Activated gamma-delta T cell (primary cell): ENCODE results near the gene ADAMTS16.
"Not testable (repeated sequence)": the region's sequence is repeated elsewhere in the genome, so short reads cannot be mapped to it uniquely, and the experiment has no call there.

Experiments
- DNase-seq: peaks from one replicate; lab custom pipeline; 2025; lab: John Stamatoyannopoulos, UW
- total RNA-seq, 2 donors: gene quantifications; one replicate each; lab custom pipeline; 2026; lab: John Stamatoyannopoulos, UW

Gene ADAMTS16, protein sequence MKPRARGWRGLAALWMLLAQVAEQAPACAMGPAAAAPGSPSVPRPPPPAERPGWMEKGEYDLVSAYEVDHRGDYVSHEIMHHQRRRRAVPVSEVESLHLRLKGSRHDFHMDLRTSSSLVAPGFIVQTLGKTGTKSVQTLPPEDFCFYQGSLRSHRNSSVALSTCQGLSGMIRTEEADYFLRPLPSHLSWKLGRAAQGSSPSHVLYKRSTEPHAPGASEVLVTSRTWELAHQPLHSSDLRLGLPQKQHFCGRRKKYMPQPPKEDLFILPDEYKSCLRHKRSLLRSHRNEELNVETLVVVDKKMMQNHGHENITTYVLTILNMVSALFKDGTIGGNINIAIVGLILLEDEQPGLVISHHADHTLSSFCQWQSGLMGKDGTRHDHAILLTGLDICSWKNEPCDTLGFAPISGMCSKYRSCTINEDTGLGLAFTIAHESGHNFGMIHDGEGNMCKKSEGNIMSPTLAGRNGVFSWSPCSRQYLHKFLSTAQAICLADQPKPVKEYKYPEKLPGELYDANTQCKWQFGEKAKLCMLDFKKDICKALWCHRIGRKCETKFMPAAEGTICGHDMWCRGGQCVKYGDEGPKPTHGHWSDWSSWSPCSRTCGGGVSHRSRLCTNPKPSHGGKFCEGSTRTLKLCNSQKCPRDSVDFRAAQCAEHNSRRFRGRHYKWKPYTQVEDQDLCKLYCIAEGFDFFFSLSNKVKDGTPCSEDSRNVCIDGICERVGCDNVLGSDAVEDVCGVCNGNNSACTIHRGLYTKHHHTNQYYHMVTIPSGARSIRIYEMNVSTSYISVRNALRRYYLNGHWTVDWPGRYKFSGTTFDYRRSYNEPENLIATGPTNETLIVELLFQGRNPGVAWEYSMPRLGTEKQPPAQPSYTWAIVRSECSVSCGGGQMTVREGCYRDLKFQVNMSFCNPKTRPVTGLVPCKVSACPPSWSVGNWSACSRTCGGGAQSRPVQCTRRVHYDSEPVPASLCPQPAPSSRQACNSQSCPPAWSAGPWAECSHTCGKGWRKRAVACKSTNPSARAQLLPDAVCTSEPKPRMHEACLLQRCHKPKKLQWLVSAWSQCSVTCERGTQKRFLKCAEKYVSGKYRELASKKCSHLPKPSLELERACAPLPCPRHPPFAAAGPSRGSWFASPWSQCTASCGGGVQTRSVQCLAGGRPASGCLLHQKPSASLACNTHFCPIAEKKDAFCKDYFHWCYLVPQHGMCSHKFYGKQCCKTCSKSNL
- total RNA-seq: 0 to 0.17 reads per million in 2 donors

- DNase-seq: no peak
These were observed at the start of gene ADAMTS16 for GRCh38 chr5:5139777-5140478. TSS of gene ADAMTS16 (plus strand) at chr5:5140330. CDS start at chr5:5140468, 138 bp downstream.

DNA sequence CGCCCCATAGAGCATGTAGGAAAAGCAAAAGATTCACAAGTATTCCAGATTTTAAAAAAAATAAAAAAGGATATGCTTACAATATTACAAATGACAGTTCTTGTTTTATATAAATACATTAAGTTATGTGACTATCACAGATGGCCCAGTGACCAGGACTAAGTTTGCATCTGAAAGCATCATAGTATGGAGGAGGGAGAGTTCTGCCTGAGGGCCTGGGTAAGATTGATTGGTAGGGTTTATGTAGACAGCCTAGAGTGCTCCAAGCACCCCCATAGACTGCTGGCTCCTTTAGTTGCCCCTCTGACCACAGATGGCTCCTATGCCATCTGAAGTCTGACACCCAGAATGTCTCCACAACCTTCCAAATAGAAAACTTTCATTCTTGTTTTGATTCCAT is 48.0 kb upstream of the ADAMTS16 start:
- no peak for DNase-seq

DNA sequence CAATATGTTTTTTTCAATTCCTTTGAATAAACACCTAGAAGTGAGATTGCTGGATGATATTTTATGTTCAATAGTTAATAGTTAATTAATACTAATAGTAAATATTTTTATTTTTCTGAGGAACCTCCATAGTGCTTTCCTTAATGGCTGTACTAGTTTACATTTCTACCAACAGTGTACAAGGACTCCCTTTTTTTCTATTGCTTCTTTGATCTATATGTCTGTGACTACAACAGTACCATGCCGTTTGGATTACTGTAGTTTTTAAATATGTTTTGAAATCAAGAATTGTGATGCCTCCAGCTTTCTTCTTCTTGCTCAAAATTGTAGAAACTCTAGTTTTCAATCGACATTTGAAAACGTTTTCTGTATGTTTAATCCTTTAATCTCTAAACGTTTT is 39.5 kb upstream of the ADAMTS16 start:
- no peak for DNase-seq

GRCh38 chr5:5101676-5102075 is 38.5 kb upstream of the ADAMTS16 start:
- no peak for DNase-seq

GRCh38 chr5:5103245-5103644 is 36.9 kb upstream of the ADAMTS16 start:
- DNase-seq: no peak

DNA sequence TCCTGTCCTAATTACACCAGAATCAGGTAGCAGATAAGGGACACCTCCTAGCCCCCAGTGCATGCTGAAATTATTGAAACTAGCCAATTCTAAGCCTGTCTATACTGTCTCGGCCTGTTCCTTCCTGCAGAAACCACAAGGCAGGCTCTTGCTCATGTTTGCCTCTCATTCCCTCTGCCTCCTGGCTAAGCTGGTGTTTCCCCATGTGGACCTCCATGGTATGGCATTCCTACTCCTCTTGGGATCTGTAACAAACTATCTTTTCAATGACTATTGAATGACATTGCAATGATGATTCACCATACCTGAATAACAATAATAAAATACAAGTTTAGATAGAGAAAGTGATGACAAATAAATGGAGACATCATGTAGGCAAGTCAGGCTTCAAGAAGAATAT is 35.6 kb upstream of the ADAMTS16 start:
- DNase-seq: no peak

- DNase-seq: no peak
These were observed 34.6 kb upstream of the ADAMTS16 start for GRCh38 chr5:5105531-5105930.

- no peak for DNase-seq
These were observed 23.2 kb upstream of the ADAMTS16 start for GRCh38 chr5:5116956-5117355.

DNA sequence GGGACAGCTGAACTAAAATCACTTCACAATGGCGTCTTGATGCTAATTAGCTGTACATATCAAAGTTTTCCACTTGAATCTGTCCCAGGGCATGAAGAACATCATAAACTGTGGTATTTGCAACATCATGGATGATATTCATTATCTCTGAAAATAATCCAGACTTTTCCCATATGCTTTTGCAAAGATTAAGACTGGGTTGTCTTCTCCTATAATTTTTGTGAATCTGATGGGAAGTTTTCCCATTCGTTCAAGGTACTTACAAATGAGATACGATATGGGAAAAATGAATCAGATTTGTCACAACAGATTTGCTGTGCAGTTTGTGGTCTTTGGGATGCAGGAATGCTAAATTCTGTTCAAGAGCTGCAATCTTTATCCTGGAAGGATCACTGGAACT is 17.4 kb upstream of the ADAMTS16 start:
- no peak for DNase-seq

- no peak for DNase-seq
These were observed 15.9 kb upstream of the ADAMTS16 start for GRCh38 chr5:5124231-5124630.

- no peak for DNase-seq
These were observed 13.7 kb upstream of the ADAMTS16 start for GRCh38 chr5:5126444-5126843.

DNA sequence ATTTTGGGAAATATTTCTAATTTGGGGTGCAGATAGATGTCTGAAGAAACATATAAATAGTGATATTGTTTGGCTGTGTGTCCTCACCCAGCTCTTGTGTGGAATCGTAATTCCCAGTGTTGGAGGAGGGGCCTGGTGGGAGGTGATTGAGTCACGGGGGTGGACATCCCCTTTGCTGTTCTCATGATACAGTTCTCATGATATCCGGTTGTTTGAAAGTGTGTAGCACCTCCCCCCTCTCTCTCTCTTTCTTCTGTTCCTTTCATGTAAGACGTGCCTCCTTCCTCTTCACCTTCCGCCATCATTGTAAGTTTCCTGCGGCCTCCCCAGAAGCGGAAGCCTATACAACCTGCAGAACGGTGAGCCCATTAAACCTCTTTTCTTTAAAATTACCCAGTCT is 11.4 kb upstream of the ADAMTS16 start:
- no peak for DNase-seq

GRCh38 chr5:5132234-5132633 is 7.9 kb upstream of the ADAMTS16 start:
- no peak for DNase-seq

DNA sequence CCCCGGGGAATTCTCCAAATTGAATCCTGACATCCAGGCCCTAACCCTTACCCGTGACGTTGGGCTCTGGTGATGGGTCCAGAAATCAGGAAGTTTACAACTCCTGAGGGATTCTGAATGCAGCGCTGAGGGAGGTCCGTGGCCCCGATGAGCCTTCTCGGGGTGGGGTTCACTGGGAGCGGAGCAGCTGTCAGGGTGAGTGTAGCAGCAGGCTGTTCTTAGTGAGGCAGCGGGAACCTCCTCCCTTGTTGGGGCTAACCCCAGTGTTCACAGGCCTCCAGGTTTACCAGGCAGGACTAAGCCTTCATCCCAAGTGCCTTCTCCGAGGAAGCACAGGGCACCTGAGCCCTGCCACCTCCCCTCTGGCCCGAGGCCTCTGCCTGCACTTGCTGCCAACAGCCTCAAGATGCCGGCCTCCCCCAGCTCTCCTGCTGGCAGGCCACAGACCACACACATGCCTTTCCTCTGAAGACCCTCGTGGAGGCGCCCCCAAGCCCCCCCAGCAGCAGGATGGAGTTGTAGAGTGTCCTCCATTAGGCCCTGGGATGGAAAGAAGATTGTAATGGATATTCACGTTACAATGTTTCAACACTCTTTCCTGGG is 7.3 kb upstream of the ADAMTS16 start:
- DNase-seq: no peak

GRCh38 chr5:5134107-5134506 is 6.0 kb upstream of the ADAMTS16 start:
- DNase-seq: no peak

DNA sequence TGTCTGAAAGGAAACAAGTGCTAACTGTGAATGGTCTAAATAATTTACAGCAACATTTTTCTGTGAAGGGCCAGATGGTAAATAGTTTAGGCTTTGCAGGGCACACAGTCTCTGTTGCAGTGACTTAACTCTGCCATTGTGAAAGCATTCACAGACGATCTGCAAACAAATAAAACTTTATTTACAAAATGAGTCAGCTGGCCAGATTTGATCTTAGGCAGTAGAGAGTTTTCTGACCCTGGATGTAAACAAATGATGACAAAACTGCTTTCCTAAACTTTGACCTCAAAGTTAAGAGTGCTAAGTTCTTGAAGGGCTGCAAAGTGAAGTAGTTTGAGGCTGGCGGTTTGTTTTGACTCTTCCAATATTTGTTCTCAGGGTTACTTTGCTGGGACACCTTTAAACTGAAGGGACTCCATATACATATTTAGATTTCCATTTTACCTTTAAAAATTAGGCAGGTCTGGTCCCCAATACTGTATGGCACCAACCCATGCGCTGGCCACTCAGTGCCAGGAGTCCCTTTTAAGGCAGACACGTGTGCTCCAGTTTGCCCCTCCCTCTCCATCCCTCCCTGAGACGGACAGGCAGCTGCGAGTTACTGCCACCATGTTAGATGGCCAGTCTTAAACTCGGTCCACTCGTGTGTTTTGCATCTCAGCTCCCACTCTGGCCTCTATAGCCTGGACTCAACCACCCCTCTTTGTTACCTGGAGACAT is 4.0 kb upstream of the ADAMTS16 start:
- no peak for DNase-seq

- DNase-seq: not testable (repeated sequence)
These were observed 2.3 kb upstream of the ADAMTS16 start for GRCh38 chr5:5137851-5138250.

- no peak for DNase-seq
These were observed 774 bp upstream of the ADAMTS16 start for GRCh38 chr5:5139336-5139776.

DNA sequence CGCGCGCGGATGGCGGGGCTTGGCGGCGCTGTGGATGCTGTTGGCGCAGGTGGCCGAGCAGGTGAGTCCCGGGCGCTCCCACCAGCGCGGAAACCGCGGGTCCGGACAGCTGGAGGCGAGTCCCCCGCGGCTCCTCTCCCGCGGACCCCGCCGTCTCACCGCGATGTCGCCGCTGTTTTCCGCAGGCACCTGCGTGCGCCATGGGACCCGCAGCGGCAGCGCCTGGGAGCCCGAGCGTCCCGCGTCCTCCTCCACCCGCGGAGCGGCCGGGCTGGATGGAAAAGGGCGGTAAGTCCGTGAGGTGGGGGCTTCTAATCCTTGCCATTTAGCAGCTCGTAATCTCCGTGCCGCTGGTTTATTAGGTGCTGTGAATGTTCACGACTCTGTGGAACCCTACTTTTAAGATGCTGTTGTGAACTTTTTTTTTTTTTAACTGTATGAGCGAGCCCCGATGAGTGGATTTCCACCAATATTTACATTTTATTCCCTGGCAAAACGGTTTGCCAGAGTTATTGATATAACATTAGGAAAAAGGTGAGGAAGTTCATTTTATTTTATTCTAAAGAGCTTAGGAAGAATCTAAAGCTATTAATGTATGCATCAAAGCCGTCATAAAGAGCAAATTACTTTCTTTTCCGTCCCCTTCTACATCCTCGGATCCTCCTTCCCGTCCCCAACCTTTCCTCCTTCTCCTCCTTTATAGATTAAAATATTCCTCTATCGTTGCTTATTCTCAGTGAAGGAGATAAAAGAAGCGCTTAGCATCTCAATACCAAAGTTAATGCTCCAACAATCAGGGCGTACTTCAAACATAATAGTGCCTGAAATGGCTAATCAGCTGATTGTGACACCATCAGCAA is 579 bp downstream of the ADAMTS16 start:
- no peak for DNase-seq

DNA sequence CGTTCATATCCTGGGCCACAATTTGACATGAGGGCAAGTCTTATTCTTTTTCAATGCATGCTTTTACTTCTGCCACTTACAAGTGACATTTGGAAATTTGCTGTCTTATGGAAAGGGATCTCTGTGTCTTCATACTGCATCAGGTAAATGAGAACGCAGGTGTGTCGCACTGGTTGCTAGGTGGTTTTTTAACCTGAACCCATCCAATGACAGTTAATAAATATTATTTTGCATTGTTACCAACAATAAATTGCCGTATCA is 1.1 kb downstream of the ADAMTS16 start:
- DNase-seq: no peak
